ENCODE results near the gene SPA17.

GRCh38 chr11:124717421-124717785 lies 43.7 kb downstream of the SPA17 start:
- TF ChIP-seq CTCF (conservative IDR thresholded peaks at IDR 0.05; ENCODE audit: low read depth, low read length) (no peak), EZH2 (IDR thresholded peaks at IDR 0.05; ENCODE audit: borderline replicate concordance, low read depth, low read length, poor library complexity, severe bottlenecking) (no peak)

Measured in A673 (cell line).